ENCODE results near the gene MSMP. TPM values are rescaled to one million over a fixed set of nuclear protein-coding genes. Genes with fewer than 3 reads are reported as not detected.

Gene MSMP
- total and polyA plus RNA-seq, 2 experiments from 2014 or later, result 0.81 TPM; not detected in 1

GRCh38 chr9:35723908-35724307, 30.2 kb downstream of the MSMP start:
- Histone ChIP-seq H3K4me1 (ENCODE audit: insufficient read depth) (peaks cover 21% of the 10 kb centered on the region), H4K20me1 (replicated peaks; ENCODE audit: insufficient read depth) (peaks cover under 1% of the 10 kb centered on the region; the same call in 1 of the 2 replicates), H3K79me2 (replicated peaks; ENCODE audit: insufficient read depth) (peaks cover 20% of the 10 kb centered on the region), H3K36me3 (ENCODE audit: insufficient read depth) (peaks cover 31% of the 10 kb centered on the region), H2AFZ (no peak overlapping the region), H3K4me3 (no peak overlapping the region), H3K27me3 (ENCODE audit: insufficient read depth) (no peaks in the 10 kb centered on the region), H3K4me2 (no peak overlapping the region), H3F3A (replicated peaks; ENCODE audit: low read depth) (no peaks in the 10 kb centered on the region), H3K9me2 (ENCODE audit: insufficient read depth) (no peaks in the 10 kb centered on the region), H3K27ac (ENCODE audit: low read depth) (no peak overlapping the region)
- Mint-ChIP-seq H3K27ac (no peak overlapping the region), H3K4me1 (no peaks in the 10 kb centered on the region; the same call in 1 of the 3 replicates), H3K36me3 (ENCODE audit: low read depth) (peaks cover 63% of the 10 kb centered on the region), H3K4me3 (no peak overlapping the region), H3K27me3 (ENCODE audit: insufficient read depth, low read depth, poor library complexity) (no peaks in the 10 kb centered on the region), H3K9me3 (no peaks in the 10 kb centered on the region; the same call in 2 of the 3 replicates)
- DNase-seq (ENCODE audit: low spot score) (no peak), ATAC-seq (no peak)
- no peak for TF ChIP-seq JUNB (IDR thresholded peaks at IDR 0.05; ENCODE audit: unreplicated experiment)
- TF ChIP-seq CREB1 (CRISPR knock-in tag; IDR thresholded peaks at IDR 0.05; ENCODE audit: low read depth), result no peak
- TF ChIP-seq, protein P1, sequence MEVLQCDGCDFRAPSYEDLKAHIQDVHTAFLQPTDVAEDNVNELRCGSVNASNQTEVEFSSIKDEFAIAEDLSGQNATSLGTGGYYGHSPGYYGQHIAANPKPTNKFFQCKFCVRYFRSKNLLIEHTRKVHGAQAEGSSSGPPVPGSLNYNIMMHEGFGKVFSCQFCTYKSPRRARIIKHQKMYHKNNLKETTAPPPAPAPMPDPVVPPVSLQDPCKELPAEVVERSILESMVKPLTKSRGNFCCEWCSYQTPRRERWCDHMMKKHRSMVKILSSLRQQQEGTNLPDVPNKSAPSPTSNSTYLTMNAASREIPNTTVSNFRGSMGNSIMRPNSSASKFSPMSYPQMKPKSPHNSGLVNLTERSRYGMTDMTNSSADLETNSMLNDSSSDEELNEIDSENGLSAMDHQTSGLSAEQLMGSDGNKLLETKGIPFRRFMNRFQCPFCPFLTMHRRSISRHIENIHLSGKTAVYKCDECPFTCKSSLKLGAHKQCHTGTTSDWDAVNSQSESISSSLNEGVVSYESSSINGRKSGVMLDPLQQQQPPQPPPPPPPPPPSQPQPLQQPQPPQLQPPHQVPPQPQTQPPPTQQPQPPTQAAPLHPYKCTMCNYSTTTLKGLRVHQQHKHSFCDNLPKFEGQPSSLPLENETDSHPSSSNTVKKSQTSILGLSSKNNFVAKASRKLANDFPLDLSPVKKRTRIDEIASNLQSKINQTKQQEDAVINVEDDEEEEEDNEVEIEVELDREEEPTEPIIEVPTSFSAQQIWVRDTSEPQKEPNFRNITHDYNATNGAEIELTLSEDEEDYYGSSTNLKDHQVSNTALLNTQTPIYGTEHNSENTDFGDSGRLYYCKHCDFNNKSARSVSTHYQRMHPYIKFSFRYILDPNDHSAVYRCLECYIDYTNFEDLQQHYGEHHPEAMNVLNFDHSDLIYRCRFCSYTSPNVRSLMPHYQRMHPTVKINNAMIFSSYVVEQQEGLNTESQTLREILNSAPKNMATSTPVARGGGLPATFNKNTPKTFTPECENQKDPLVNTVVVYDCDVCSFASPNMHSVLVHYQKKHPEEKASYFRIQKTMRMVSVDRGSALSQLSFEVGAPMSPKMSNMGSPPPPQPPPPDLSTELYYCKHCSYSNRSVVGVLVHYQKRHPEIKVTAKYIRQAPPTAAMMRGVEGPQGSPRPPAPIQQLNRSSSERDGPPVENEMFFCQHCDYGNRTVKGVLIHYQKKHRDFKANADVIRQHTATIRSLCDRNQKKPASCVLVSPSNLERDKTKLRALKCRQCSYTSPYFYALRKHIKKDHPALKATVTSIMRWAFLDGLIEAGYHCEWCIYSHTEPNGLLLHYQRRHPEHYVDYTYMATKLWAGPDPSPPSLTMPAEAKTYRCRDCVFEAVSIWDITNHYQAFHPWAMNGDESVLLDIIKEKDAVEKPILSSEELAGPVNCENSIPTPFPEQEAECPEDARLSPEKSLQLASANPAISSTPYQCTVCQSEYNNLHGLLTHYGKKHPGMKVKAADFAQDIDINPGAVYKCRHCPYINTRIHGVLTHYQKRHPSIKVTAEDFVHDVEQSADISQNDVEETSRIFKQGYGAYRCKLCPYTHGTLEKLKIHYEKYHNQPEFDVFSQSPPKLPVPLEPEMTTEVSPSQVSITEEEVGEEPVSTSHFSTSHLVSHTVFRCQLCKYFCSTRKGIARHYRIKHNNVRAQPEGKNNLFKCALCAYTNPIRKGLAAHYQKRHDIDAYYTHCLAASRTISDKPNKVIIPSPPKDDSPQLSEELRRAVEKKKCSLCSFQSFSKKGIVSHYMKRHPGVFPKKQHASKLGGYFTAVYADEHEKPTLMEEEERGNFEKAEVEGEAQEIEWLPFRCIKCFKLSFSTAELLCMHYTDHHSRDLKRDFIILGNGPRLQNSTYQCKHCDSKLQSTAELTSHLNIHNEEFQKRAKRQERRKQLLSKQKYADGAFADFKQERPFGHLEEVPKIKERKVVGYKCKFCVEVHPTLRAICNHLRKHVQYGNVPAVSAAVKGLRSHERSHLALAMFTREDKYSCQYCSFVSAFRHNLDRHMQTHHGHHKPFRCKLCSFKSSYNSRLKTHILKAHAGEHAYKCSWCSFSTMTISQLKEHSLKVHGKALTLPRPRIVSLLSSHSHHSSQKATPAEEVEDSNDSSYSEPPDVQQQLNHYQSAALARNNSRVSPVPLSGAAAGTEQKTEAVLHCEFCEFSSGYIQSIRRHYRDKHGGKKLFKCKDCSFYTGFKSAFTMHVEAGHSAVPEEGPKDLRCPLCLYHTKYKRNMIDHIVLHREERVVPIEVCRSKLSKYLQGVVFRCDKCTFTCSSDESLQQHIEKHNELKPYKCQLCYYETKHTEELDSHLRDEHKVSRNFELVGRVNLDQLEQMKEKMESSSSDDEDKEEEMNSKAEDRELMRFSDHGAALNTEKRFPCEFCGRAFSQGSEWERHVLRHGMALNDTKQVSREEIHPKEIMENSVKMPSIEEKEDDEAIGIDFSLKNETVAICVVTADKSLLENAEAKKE (CRISPR knock-in tag; IDR thresholded peaks at IDR 0.05), result no peak
- TF ChIP-seq ZNF331 (CRISPR knock-in tag; IDR thresholded peaks at IDR 0.05; ENCODE audit: low read depth), result no peak
- TF ChIP-seq, protein P2, sequence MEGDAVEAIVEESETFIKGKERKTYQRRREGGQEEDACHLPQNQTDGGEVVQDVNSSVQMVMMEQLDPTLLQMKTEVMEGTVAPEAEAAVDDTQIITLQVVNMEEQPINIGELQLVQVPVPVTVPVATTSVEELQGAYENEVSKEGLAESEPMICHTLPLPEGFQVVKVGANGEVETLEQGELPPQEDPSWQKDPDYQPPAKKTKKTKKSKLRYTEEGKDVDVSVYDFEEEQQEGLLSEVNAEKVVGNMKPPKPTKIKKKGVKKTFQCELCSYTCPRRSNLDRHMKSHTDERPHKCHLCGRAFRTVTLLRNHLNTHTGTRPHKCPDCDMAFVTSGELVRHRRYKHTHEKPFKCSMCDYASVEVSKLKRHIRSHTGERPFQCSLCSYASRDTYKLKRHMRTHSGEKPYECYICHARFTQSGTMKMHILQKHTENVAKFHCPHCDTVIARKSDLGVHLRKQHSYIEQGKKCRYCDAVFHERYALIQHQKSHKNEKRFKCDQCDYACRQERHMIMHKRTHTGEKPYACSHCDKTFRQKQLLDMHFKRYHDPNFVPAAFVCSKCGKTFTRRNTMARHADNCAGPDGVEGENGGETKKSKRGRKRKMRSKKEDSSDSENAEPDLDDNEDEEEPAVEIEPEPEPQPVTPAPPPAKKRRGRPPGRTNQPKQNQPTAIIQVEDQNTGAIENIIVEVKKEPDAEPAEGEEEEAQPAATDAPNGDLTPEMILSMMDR (conservative IDR thresholded peaks at IDR 0.05; ENCODE audit: low read depth in 2 of 2), result no peak
- TF ChIP-seq, protein P3, sequence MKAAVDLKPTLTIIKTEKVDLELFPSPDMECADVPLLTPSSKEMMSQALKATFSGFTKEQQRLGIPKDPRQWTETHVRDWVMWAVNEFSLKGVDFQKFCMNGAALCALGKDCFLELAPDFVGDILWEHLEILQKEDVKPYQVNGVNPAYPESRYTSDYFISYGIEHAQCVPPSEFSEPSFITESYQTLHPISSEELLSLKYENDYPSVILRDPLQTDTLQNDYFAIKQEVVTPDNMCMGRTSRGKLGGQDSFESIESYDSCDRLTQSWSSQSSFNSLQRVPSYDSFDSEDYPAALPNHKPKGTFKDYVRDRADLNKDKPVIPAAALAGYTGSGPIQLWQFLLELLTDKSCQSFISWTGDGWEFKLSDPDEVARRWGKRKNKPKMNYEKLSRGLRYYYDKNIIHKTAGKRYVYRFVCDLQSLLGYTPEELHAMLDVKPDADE (IDR thresholded peaks at IDR 0.05), result no peak
- TF ChIP-seq EZH2 (IDR thresholded peaks at IDR 0.05; ENCODE audit: low read depth, unreplicated experiment), result no peak
- TF ChIP-seq EZH2phosphoT487 (IDR thresholded peaks at IDR 0.05; ENCODE audit: unreplicated experiment), result no peak
- TF ChIP-seq ZNF114 (CRISPR knock-in tag; IDR thresholded peaks at IDR 0.05), result no peak
- TF ChIP-seq NANOG (IDR thresholded peaks at IDR 0.05; ENCODE audit: borderline replicate concordance), result no peak
- no peak for TF ChIP-seq POLR2AphosphoS5 (IDR thresholded peaks at IDR 0.05; ENCODE audit: low read depth)
- TF ChIP-seq STAT1 (IDR thresholded peaks at IDR 0.05; ENCODE audit: unreplicated experiment), result no peak

Data from GM23338 (cell line).